Neuronal stem cell (in vitro differentiated cells): ENCODE data around the gene POLG.
A peak's percentile ranks its signal among the peaks of the same experiment; 100 is the strongest.

Source experiments
- DNase-seq: peaks from one replicate; pipeline ENCODE4 v3.0.0-alpha.2; 2013; ENCODE audit warnings: low spot score
- H2AFZ ChIP-seq: one replicate; pipeline ENCODE4 v1.6.1; 2013; ENCODE audit warnings: mild to moderate bottlenecking, low read length, inconsistent platforms
- H2AK5ac ChIP-seq: 2 replicates; pipeline ENCODE4 v1.6.1; 2013; ENCODE audit warnings: low read depth, mild to moderate bottlenecking, inconsistent platforms, low read length, moderate library complexity, mixed read lengths
- H2BK120ac ChIP-seq: 2 replicates; pipeline ENCODE4 v1.6.1; 2013; ENCODE audit warnings: low read depth, mild to moderate bottlenecking, inconsistent platforms, low read length, moderate library complexity, mixed read lengths
- H2BK12ac ChIP-seq: one replicate; pipeline ENCODE4 v1.6.1; 2013; ENCODE audit warnings: low read length, inconsistent platforms
- H2BK15ac ChIP-seq: 2 replicates; pipeline ENCODE4 v1.6.1; 2013; ENCODE audit warnings: mild to moderate bottlenecking, low read length, inconsistent platforms, mixed read lengths
- H2BK5ac ChIP-seq: one replicate; pipeline ENCODE4 v1.6.1; 2013; ENCODE audit warnings: inconsistent platforms, mild to moderate bottlenecking, low read length, moderate library complexity
- H3K14ac ChIP-seq: one replicate; pipeline ENCODE4 v1.6.1; 2013; ENCODE audit warnings: low read length, inconsistent platforms
- H3K18ac ChIP-seq: 2 replicates; pipeline ENCODE4 v1.6.1; 2013; ENCODE audit warnings: low read length, inconsistent platforms
- H3K23ac ChIP-seq: 2 replicates; pipeline ENCODE4 v1.6.1; 2013; ENCODE audit warnings: low read depth, mild to moderate bottlenecking, mixed read lengths, low read length, inconsistent platforms; ENCODE audit not compliant: poor library complexity
- H3K27ac ChIP-seq: replicated peaks from 3 replicates; pipeline ENCODE4 v1.5.1; 2013; ENCODE audit warnings: low read length, inconsistent platforms
- H3K27me3 ChIP-seq, 3 experiments: 2 replicates each; pipeline ENCODE4 v1.6.1; 2013; ENCODE audit warnings: low read length in 3 of 3, mild to moderate bottlenecking in 2 of 3, inconsistent platforms in 1 of 3, low read depth in 1 of 3, mixed read lengths in 1 of 3, moderate library complexity in 1 of 3; ENCODE audit not compliant: control insufficient read depth in 3 of 3, insufficient read depth in 3 of 3
- H3K36me3 ChIP-seq, 2 donors: replicated peaks in 1 of 2; 2 replicates each; pipeline ENCODE4 v1.6.1; 2013; ENCODE audit warnings: low read length in 2 of 2; ENCODE audit not compliant: control insufficient read depth in 2 of 2, insufficient read depth in 2 of 2
- H3K4ac ChIP-seq: 2 replicates; pipeline ENCODE4 v1.6.1; 2013; ENCODE audit warnings: inconsistent platforms, mild to moderate bottlenecking, low read length, moderate library complexity
- H3K4me1 ChIP-seq, 2 donors: 1 replicate in 1 of 2; 2 replicates in 1 of 2; pipeline ENCODE4 v1.6.1; 2013; ENCODE audit warnings: low read length in 2 of 2, low read depth in 1 of 2; ENCODE audit not compliant: control insufficient read depth in 2 of 2, insufficient read depth in 1 of 2
- H3K4me2 ChIP-seq: one replicate; pipeline ENCODE4 v1.6.1; 2013; ENCODE audit warnings: mild to moderate bottlenecking, low read length, inconsistent platforms; ENCODE audit not compliant: insufficient read depth, poor library complexity, severe bottlenecking
- H3K4me3 ChIP-seq, 2 donors: 2 replicates each; pipeline ENCODE4 v1.5.1; 2013; ENCODE audit warnings: low read length in 2 of 2, mild to moderate bottlenecking in 2 of 2, inconsistent platforms in 1 of 2, moderate library complexity in 1 of 2
- H3K79me1 ChIP-seq: one replicate; pipeline ENCODE4 v1.6.1; 2013; ENCODE audit warnings: low read depth, mild to moderate bottlenecking, inconsistent platforms, low read length, moderate library complexity
- H3K9ac ChIP-seq: one replicate; pipeline ENCODE4 v1.6.1; 2013; ENCODE audit warnings: mild to moderate bottlenecking, low read depth, low read length, inconsistent platforms; ENCODE audit not compliant: poor library complexity
- H3K9me3 ChIP-seq, 2 donors: replicated peaks in 1 of 2; 2 replicates each; pipeline versions ENCODE3 to v1.6.1; 2013; ENCODE audit warnings: low read length in 2 of 2, mild to moderate bottlenecking in 2 of 2, inconsistent platforms in 1 of 2, low read depth in 1 of 2, mixed read lengths in 1 of 2, moderate library complexity in 1 of 2; ENCODE audit not compliant: control insufficient read depth in 2 of 2, insufficient read depth in 1 of 2
- H4K8ac ChIP-seq: one replicate; pipeline ENCODE4 v1.6.1; 2013; ENCODE audit warnings: low read depth, mild to moderate bottlenecking, inconsistent platforms, low read length, moderate library complexity
- H4K91ac ChIP-seq: one replicate; pipeline ENCODE4 v1.6.1; 2013; ENCODE audit warnings: low read length, low read depth, mild to moderate bottlenecking, inconsistent platforms; ENCODE audit not compliant: poor library complexity
- WGBS, 2 donors: extraction: QIAGEN DNeasy Blood & Tissue Kit; methylation state at CpG; one replicate each; pipeline ENCODE4 v1.1.7; 2013; ENCODE audit warnings: missing lambda C conversion rate in 2 of 2, mixed read lengths in 1 of 2; ENCODE audit not compliant: insufficient read length in 2 of 2, insufficient replicate concordance in 1 of 2; ENCODE audit errors: extremely low coverage in 2 of 2; 5-methylcytosine and 5-hydroxymethylcytosine counted together

POLG gene

DNA sequence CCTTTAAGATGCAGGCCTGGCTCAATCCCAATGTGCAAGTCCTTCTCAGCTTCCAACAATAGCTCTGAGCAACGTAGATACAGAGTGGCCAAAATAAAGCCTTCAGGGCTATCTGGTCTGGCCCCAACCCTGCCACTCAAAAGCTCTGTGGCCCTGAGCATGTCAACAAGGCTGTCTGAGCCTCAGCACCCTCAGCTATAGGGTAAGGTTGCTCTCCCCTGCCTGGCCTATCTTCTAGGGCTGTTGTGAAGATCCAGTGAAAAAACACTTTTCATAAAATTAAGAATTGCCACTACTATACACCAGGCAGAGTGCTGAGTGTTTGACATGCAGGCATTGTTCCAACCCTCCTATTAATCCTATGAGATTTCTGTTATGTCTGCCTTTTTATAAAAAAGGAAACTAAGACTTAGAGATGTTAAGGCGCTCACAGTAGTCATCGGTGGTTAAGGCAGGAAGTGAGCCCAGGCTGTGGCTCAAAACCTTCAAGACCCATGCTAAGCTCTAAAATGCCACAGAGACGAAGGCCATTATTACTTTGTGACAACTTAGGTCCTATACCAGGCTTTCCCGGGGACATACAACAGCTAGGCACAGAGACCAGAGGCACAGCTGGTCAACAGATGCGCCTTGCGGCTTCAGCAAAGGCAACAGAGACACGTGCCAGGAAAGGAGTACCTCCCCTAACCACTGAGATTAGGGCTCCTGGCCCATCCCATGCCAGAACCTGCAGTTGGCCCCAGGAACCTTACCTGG lies 5.1 kb downstream of the POLG start:
- peaks cover 0 to 2% (median 0%) of the 10 kb centered on the region in 3 experiments for H3K27me3 ChIP-seq

GRCh38 chr15:89328398-89329254 lies 6.0 kb downstream of the POLG start:
- H3K18ac ChIP-seq = no peak overlapping the region
- H3K79me1 ChIP-seq = peaks cover 20% of the 10 kb centered on the region
- no peak overlapping the region for H2BK5ac ChIP-seq
- H2BK12ac ChIP-seq = no peak overlapping the region
- H4K8ac ChIP-seq = no peak overlapping the region
- H3K14ac ChIP-seq = no peak overlapping the region
- H2BK15ac ChIP-seq = no peak overlapping the region
- no peaks in the 10 kb centered on the region for H3K9me3 ChIP-seq
- peak overlapping the region; percentile 3 for H3K23ac ChIP-seq
- WGBS, 2 donors = no CpG with 5 or more reads among the region's 13 CpGs
- no peak overlapping the region for H2AFZ ChIP-seq
- no peak overlapping the region for H3K4me2 ChIP-seq
- H2BK120ac ChIP-seq = no peak overlapping the region
- H3K27me3 ChIP-seq = peaks cover 0 to 2% (median 0%) of the 10 kb centered on the region in 3 experiments
- no peak overlapping the region for H3K4me3 ChIP-seq
- peak overlapping the region; percentile 44 for H3K9ac ChIP-seq
- H3K4ac ChIP-seq = no peak overlapping the region
- no peak overlapping the region for H2AK5ac ChIP-seq
- no peak for DNase-seq
- peaks cover 79 to 98% of the 10 kb centered on the region in 2 donors for H3K36me3 ChIP-seq
- H3K4me1 ChIP-seq = peaks cover 1 to 4% of the 10 kb centered on the region in 2 donors
- H3K27ac ChIP-seq = no peak overlapping the region
- no peak overlapping the region for H4K91ac ChIP-seq

More for the DNA sequence above, 5.1 kb downstream of the POLG start:
- no peak overlapping the region for H2BK5ac ChIP-seq
- H3K23ac ChIP-seq = no peak overlapping the region
- no peaks in the 10 kb centered on the region for H3K9me3 ChIP-seq
- no peak overlapping the region for H2BK15ac ChIP-seq
- H2AFZ ChIP-seq = no peak overlapping the region
- H3K36me3 ChIP-seq = peaks cover 71 to 89% of the 10 kb centered on the region in 2 donors
- no peak for DNase-seq
- H3K4me1 ChIP-seq = peaks cover 3 to 6% of the 10 kb centered on the region in 2 donors
- H3K4ac ChIP-seq = peak overlapping the region; percentile 23
- peak overlapping the region; percentile 61 for H2BK120ac ChIP-seq
- no peak overlapping the region for H2BK12ac ChIP-seq
- no peak overlapping the region for H3K18ac ChIP-seq
- no CpG with 5 or more reads among the region's 8 CpGs for WGBS, 2 donors
- no peak overlapping the region for H3K27ac ChIP-seq
- H2AK5ac ChIP-seq = no peak overlapping the region
- no peak overlapping the region for H3K14ac ChIP-seq
- H4K8ac ChIP-seq = no peak overlapping the region
- H3K4me3 ChIP-seq = no peak overlapping the region
- H3K9ac ChIP-seq = no peak overlapping the region
- no peak overlapping the region for H3K4me2 ChIP-seq
- no peak overlapping the region for H4K91ac ChIP-seq
- peaks cover 23% of the 10 kb centered on the region for H3K79me1 ChIP-seq

DNA sequence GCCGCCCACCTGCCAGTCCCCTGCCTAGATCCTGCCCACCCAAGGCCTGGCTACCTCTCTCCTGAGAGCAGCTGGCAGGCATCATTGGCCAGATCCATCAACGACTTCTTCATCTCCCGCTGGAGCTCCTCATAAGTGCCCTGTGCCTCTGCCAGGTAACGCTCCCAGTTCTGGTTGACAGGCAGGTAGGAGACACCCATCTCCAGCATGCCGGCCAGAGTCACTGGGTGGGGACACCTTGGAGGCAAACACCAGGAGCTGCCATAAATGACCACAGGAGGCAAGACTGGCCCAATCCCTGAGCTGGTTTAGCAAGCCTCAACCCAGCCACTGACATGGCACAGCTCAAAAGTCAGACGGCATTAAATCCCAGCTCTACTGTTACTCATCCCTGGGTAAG lies 7.5 kb downstream of the POLG start:
- Histone ChIP-seq H3K36me3 (peaks cover 87 to 100% of the 10 kb centered on the region in 2 donors), H2BK12ac (no peak overlapping the region), H3K14ac (no peak overlapping the region)

GRCh38 chr15:89326316-89326715 lies 8.3 kb downstream of the POLG start:
- peaks cover 11% of the 10 kb centered on the region for H3K79me1 ChIP-seq
- no peak overlapping the region for H2AFZ ChIP-seq
- DNase-seq = no peak
- no peak overlapping the region for H3K4ac ChIP-seq
- H3K14ac ChIP-seq = no peak overlapping the region
- no peak overlapping the region for H3K4me2 ChIP-seq
- H2AK5ac ChIP-seq = no peak overlapping the region
- no peaks in the 10 kb centered on the region for H3K4me1 ChIP-seq
- H3K36me3 ChIP-seq = peaks cover 87 to 100% of the 10 kb centered on the region in 2 donors
- H3K9me3 ChIP-seq = no peaks in the 10 kb centered on the region
- H3K9ac ChIP-seq = no peak overlapping the region
- H3K4me3 ChIP-seq = no peak overlapping the region
- no peak overlapping the region for H2BK5ac ChIP-seq
- H2BK15ac ChIP-seq = no peak overlapping the region
- WGBS, 2 donors = no CpG with 5 or more reads among the region's 6 CpGs
- no peak overlapping the region for H3K23ac ChIP-seq
- no peak overlapping the region for H2BK120ac ChIP-seq
- peaks cover 0 to 2% (median 0%) of the 10 kb centered on the region in 3 experiments for H3K27me3 ChIP-seq
- H2BK12ac ChIP-seq = no peak overlapping the region
- H3K18ac ChIP-seq = no peak overlapping the region
- no peak overlapping the region for H4K8ac ChIP-seq
- no peak overlapping the region for H3K27ac ChIP-seq
- H4K91ac ChIP-seq = no peak overlapping the region

More for the DNA sequence above, 7.5 kb downstream of the POLG start:
- H2BK15ac ChIP-seq = no peak overlapping the region
- no peak overlapping the region for H3K4me3 ChIP-seq
- H3K4ac ChIP-seq = no peak overlapping the region
- H3K4me1 ChIP-seq = no peaks in the 10 kb centered on the region
- peaks cover 14% of the 10 kb centered on the region for H3K79me1 ChIP-seq
- no peak overlapping the region for H3K27ac ChIP-seq
- WGBS, 2 donors = no CpG with 5 or more reads among the region's 6 CpGs
- H4K8ac ChIP-seq = no peak overlapping the region
- H3K18ac ChIP-seq = no peak overlapping the region
- DNase-seq = no peak
- peaks cover 0 to 2% (median 0%) of the 10 kb centered on the region in 3 experiments for H3K27me3 ChIP-seq
- H3K23ac ChIP-seq = no peak overlapping the region
- H2BK5ac ChIP-seq = no peak overlapping the region
- H2BK120ac ChIP-seq = no peak overlapping the region
- no peaks in the 10 kb centered on the region for H3K9me3 ChIP-seq
- no peak overlapping the region for H4K91ac ChIP-seq
- H3K4me2 ChIP-seq = no peak overlapping the region
- no peak overlapping the region for H2AFZ ChIP-seq
- no peak overlapping the region for H2AK5ac ChIP-seq
- H3K9ac ChIP-seq = no peak overlapping the region
